Kidney epithelial cell (primary cell): ENCODE data around the gene CCL11. TPM values are rescaled to one million over a fixed set of nuclear protein-coding genes. Genes with fewer than 3 reads are reported as not detected.
"Not testable (repeated sequence)": the region's sequence is repeated elsewhere in the genome, so short reads cannot be mapped to it uniquely, and the experiment has no call there.

Experiments used
- DNase-seq: peaks from one replicate; pipeline ENCODE4 v3.0.0-alpha.2; 2010; ENCODE audit warnings: low read depth
- H3K27me3 ChIP-seq: 2 replicates; pipeline ENCODE4 v1.6.0; 2011; ENCODE audit warnings: low read length; ENCODE audit not compliant: control insufficient read depth, insufficient read depth
- H3K36me3 ChIP-seq: 2 replicates; pipeline ENCODE4 v1.5.1; 2011; ENCODE audit warnings: low read length; ENCODE audit not compliant: control insufficient read depth, insufficient read depth
- H3K4me3 ChIP-seq: 2 replicates; pipeline ENCODE4 v1.5.1; 2011; ENCODE audit warnings: low read depth, mild to moderate bottlenecking, control low read depth, low read length
- CTCF ChIP-seq: IDR thresholded peaks from 2 replicates; pipeline ENCODE4 v1.5.1; 2011; ENCODE audit warnings: mild to moderate bottlenecking, moderate library complexity, low read length, control low read depth, inconsistent platforms; ENCODE audit not compliant: insufficient read depth, poor library complexity, severe bottlenecking
- total RNA-seq: library from RNA; depleted of rRNA; stranded (reverse); fragments of >200 nt; gene quantifications from 2 replicates; pipeline ENCODE4 v1.2.3, GENCODE V29; 2015

CCL11 gene
- total RNA-seq, 1 donor from 2014 or later = not detected

- no peaks in the 10 kb centered on the region for H3K36me3 ChIP-seq
- H3K27me3 ChIP-seq = no peaks in the 10 kb centered on the region
- no peak for DNase-seq
- no peak for TF ChIP-seq CTCF
- H3K4me3 ChIP-seq = no peak overlapping the region
Observed at GRCh38 chr17:34312080-34312479, 26.5 kb downstream of the CCL11 start.

GRCh38 chr17:34313164-34313563 lies 27.6 kb downstream of the CCL11 start:
- DNase-seq = no peak
- no peak for TF ChIP-seq CTCF
- H3K27me3 ChIP-seq = no peaks in the 10 kb centered on the region
- no peak overlapping the region for H3K4me3 ChIP-seq
- no peaks in the 10 kb centered on the region for H3K36me3 ChIP-seq

GRCh38 chr17:34314279-34314678 lies 28.7 kb downstream of the CCL11 start:
- no peak for TF ChIP-seq CTCF
- DNase-seq = no peak
- no peaks in the 10 kb centered on the region for H3K36me3 ChIP-seq
- H3K27me3 ChIP-seq = no peaks in the 10 kb centered on the region
- no peak overlapping the region for H3K4me3 ChIP-seq

GRCh38 chr17:34318474-34318873 lies 32.9 kb downstream of the CCL11 start:
- DNase-seq = no peak
- Histone ChIP-seq H3K4me3 (no peak overlapping the region), H3K27me3 (no peaks in the 10 kb centered on the region), H3K36me3 (no peaks in the 10 kb centered on the region)
- no peak for TF ChIP-seq CTCF

- TF ChIP-seq CTCF = no peak
- no peak within 1 kb of the TSS for H3K4me3 ChIP-seq
- DNase-seq = no peak
- no peaks in the 10 kb centered on the region for H3K36me3 ChIP-seq
- H3K27me3 ChIP-seq = no peaks in the 10 kb centered on the region
Observed at GRCh38 chr17:34319039-34319483, 33.5 kb downstream of the CCL11 start, which contains the start of gene CCL8. CCL8 (plus strand) TSS chr17:34319435; CDS start chr17:34319502, 67 bp downstream.

- Histone ChIP-seq H3K4me3 (no peak overlapping the region), H3K36me3 (no peaks in the 10 kb centered on the region), H3K27me3 (no peaks in the 10 kb centered on the region)
- TF ChIP-seq CTCF = no peak
- no peak for DNase-seq
Observed at GRCh38 chr17:34321964-34322363, 36.4 kb downstream of the CCL11 start.

- H3K36me3 ChIP-seq, H3K27me3 ChIP-seq, H3K4me3 ChIP-seq, DNase-seq: not testable (repeated sequence)
Observed at GRCh38 chr17:34327580-34327979, 42.0 kb downstream of the CCL11 start.
